ENCODE data around the gene FMNL2. TPM values are rescaled to one million over a fixed set of nuclear protein-coding genes. Genes with fewer than 3 reads are reported as not detected.
A peak's percentile ranks its signal among the peaks of the same experiment; 100 is the strongest.

Gene FMNL2
- polyA plus RNA-seq, 3 donors: 0.28 to 3.2 (median 0.71) TPM

DNA sequence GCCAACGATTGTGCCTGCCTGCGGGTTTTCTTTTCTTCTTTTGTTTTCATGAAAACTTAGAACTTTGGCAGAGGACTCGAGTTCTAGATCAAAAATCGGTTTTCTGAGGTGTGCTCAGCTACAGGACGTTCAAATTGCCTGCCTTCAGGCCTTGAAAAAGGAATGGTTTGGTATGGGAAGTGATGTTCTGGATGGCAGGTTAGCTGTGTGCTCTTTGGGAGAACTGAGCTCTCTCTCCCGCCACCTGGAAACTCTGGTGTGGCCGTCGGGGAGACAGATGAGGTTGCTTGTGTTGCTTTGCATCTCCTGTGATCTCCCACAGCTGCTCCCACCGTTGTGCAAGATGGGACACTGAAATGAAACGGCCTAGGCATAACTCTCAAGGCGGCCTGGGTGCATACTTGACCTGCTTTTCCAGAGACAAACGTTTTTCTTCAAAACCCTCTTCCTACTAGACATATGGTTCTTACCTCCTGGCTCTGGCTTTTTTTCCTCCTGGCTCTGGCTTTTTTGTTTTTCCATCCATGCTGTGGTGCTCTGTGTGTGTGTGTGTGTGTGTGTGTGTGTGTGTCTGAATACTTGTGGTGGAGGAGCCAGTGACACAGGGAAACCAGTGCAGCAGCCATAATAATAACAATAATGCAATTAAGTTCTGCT is 2.0 kb downstream of the FMNL2 start:
- peak overlapping the region in 1 of 7 donors; percentile 19 for H3K27ac Mint-ChIP-seq
- no peak for DNase-seq
- H3K79me2 ChIP-seq (ENCODE audit: insufficient read depth, low read length): no peaks in the 10 kb centered on the region

GRCh38 chr2:152337511-152337903 is 2.5 kb downstream of the FMNL2 start:
- Mint-ChIP-seq H3K9me3 (peaks cover 0 to 3% (median 0%) of the 10 kb centered on the region in 7 donors), H3K27me3 (ENCODE audit: low read depth in 3 of 3) (peaks cover 34 to 46% (median 37%) of the 10 kb centered on the region in 3 donors), H3K36me3 (peaks cover 3 to 6% of the 10 kb centered on the region in 2 donors), H3K4me1 (peaks cover 26% of the 10 kb centered on the region), H3K27ac (no peak overlapping the region), H3K4me3 (peak overlapping the region in 1 of 2 donors; percentile 94)
- Histone ChIP-seq H3K27me3 (ENCODE audit: control insufficient read depth in 2 of 2, insufficient read depth in 2 of 2, low read length in 2 of 2) (peaks cover 26 to 39% of the 10 kb centered on the region in 2 donors), H3K9me3 (replicated peaks in 1 of 2; ENCODE audit: control insufficient read depth in 1 of 2, insufficient read depth in 1 of 2, low read length in 2 of 2) (no peaks in the 10 kb centered on the region), H3K36me3 (replicated peaks in 1 of 2; ENCODE audit: control insufficient read depth in 1 of 2, insufficient read depth in 2 of 2, low read length in 2 of 2) (no peaks in the 10 kb centered on the region), H4K20me1 (ENCODE audit: insufficient read depth, low read length) (no peaks in the 10 kb centered on the region), H3K9ac (ENCODE audit: insufficient read depth, low read length, poor library complexity, severe bottlenecking) (no peak overlapping the region), H3K4me3 (replicated peaks in 1 of 3; ENCODE audit: low read depth in 2 of 3, low read length in 3 of 3) (no peak overlapping the region), H3K4me1 (ENCODE audit: control insufficient read depth in 1 of 2, insufficient read depth in 2 of 2, low read length in 2 of 2) (peaks cover 13 to 21% of the 10 kb centered on the region in 2 donors), H3K79me2 (ENCODE audit: insufficient read depth, low read length) (no peaks in the 10 kb centered on the region), H2AFZ (ENCODE audit: insufficient read depth, low read depth, low read length, poor library complexity, severe bottlenecking) (no peak overlapping the region), H3K4me2 (replicated peaks; ENCODE audit: extremely low read depth, low read length, poor library complexity, severe bottlenecking) (no peak overlapping the region), H3K27ac (ENCODE audit: low read depth in 1 of 2, low read length in 2 of 2) (no peak overlapping the region)
- no peak for DNase-seq
- no peak for TF ChIP-seq CTCF (IDR thresholded peaks at IDR 0.05)
- WGBS (ENCODE audit: insufficient coverage): 100% methylated on average over 1 of the region's 2 CpGs
- intact Hi-C loops (cut with micrococcal nuclease): loop anchor here (10.0 kb wide), 2 partner anchors 297 to 1003 kb away; no protein-coding TSS in a partner anchor

More for the DNA sequence above, 2.0 kb downstream of the FMNL2 start:
- WGBS (ENCODE audit: insufficient coverage): 63% methylated on average over 11 of the region's 12 CpGs
- Mint-ChIP-seq H3K4me1 (peaks cover 26% of the 10 kb centered on the region), H3K9me3 (peaks cover 0 to 3% (median 0%) of the 10 kb centered on the region in 7 donors), H3K27me3 (ENCODE audit: low read depth in 3 of 3) (peaks cover 34 to 47% (median 37%) of the 10 kb centered on the region in 3 donors), H3K36me3 (peaks cover 3 to 6% of the 10 kb centered on the region in 2 donors), H3K4me3 (peak overlapping the region; percentile 80 to 94)
- Histone ChIP-seq H3K4me1 (ENCODE audit: control insufficient read depth in 1 of 2, insufficient read depth in 2 of 2, low read length in 2 of 2) (peaks cover 13 to 21% of the 10 kb centered on the region in 2 donors), H2AFZ (ENCODE audit: insufficient read depth, low read depth, low read length, poor library complexity, severe bottlenecking) (no peak overlapping the region), H3K9ac (ENCODE audit: insufficient read depth, low read length, poor library complexity, severe bottlenecking) (no peak overlapping the region), H3K4me3 (replicated peaks in 1 of 3; ENCODE audit: low read depth in 2 of 3, low read length in 3 of 3) (peak overlapping the region in 1 of 3 experiments; percentile 88), H4K20me1 (ENCODE audit: insufficient read depth, low read length) (no peaks in the 10 kb centered on the region), H3K27ac (ENCODE audit: low read depth in 1 of 2, low read length in 2 of 2) (no peak overlapping the region), H3K27me3 (ENCODE audit: control insufficient read depth in 2 of 2, insufficient read depth in 2 of 2, low read length in 2 of 2) (peaks cover 26 to 39% of the 10 kb centered on the region in 2 donors), H3K36me3 (replicated peaks in 1 of 2; ENCODE audit: control insufficient read depth in 1 of 2, insufficient read depth in 2 of 2, low read length in 2 of 2) (no peaks in the 10 kb centered on the region), H3K9me3 (replicated peaks in 1 of 2; ENCODE audit: control insufficient read depth in 1 of 2, insufficient read depth in 1 of 2, low read length in 2 of 2) (no peaks in the 10 kb centered on the region), H3K4me2 (replicated peaks; ENCODE audit: extremely low read depth, low read length, poor library complexity, severe bottlenecking) (peak overlapping the region; percentile 96)
- intact Hi-C loops (cut with micrococcal nuclease): loop anchor here (10.0 kb wide), 2 partner anchors 298 to 1002 kb away; no protein-coding TSS in a partner anchor
- TF ChIP-seq CTCF (IDR thresholded peaks at IDR 0.05): no peak
